ENCODE results near the gene NCBP2.

- TF ChIP-seq, protein P1, sequence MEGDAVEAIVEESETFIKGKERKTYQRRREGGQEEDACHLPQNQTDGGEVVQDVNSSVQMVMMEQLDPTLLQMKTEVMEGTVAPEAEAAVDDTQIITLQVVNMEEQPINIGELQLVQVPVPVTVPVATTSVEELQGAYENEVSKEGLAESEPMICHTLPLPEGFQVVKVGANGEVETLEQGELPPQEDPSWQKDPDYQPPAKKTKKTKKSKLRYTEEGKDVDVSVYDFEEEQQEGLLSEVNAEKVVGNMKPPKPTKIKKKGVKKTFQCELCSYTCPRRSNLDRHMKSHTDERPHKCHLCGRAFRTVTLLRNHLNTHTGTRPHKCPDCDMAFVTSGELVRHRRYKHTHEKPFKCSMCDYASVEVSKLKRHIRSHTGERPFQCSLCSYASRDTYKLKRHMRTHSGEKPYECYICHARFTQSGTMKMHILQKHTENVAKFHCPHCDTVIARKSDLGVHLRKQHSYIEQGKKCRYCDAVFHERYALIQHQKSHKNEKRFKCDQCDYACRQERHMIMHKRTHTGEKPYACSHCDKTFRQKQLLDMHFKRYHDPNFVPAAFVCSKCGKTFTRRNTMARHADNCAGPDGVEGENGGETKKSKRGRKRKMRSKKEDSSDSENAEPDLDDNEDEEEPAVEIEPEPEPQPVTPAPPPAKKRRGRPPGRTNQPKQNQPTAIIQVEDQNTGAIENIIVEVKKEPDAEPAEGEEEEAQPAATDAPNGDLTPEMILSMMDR (IDR thresholded peaks at IDR 0.05): no peak
- no peak for TF ChIP-seq POLR2A (IDR thresholded peaks at IDR 0.05)
Measured at GRCh38 chr3:196938576-196938975, 3.8 kb downstream of the NCBP2 start.
